ENCODE data around the gene ZBTB14.
A peak's percentile ranks its signal among the peaks of the same experiment; 100 is the strongest.

Gene ZBTB14

DNA sequence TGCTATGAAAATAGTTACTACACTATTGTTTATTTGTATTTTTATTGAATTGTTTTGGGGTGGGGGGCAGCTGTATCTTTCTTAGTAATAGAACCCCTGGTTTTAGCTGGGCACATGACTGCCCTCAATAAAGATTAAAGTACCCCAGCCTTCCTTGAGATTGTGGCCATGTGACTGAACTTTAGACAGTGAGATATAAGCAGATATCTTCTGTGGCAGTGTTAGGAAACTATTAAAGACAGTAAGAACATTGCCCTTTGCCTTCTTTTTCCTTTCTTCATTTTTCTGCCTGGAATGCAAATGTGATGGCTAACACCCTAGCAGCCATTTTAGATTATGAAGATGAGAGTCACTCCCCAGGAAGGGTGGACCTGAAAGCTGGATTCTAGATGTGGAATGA lies 50.6 kb downstream of the ZBTB14 start:
- H3K4me3 ChIP-seq (ENCODE audit: low read depth, low read length) = no peak overlapping the region
- TF ChIP-seq CTCF (IDR thresholded peaks at IDR 0.05; ENCODE audit: low read depth, low read length, missing control alignments) = no peak
- no peak for DNase-seq (ENCODE audit: low read depth)

GRCh38 chr18:5239447-5239846 lies 56.1 kb downstream of the ZBTB14 start:
- DNase-seq (ENCODE audit: low read depth) = no peak
- no peak for TF ChIP-seq CTCF (IDR thresholded peaks at IDR 0.05; ENCODE audit: low read depth, low read length, missing control alignments)
- H3K4me3 ChIP-seq (ENCODE audit: low read depth, low read length) = peak overlapping the region; percentile 83; the same call in 1 of the 2 replicates
